HTR-8/SVneo (cell line): Measurements from ENCODE around the gene SERPINA10.

Experiments
- DNase-seq: peaks from one replicate; pipeline ENCODE4 v3.0.0; 2011; ENCODE audit warnings: low spot score, mixed read lengths; ENCODE audit not compliant: insufficient read length
- FAIRE-seq: peaks from 2 replicates; lab custom pipeline; 2011; peaks lifted over from hg19 to GRCh38; lab: Jason Lieb, UNC

SERPINA10 gene

DNA sequence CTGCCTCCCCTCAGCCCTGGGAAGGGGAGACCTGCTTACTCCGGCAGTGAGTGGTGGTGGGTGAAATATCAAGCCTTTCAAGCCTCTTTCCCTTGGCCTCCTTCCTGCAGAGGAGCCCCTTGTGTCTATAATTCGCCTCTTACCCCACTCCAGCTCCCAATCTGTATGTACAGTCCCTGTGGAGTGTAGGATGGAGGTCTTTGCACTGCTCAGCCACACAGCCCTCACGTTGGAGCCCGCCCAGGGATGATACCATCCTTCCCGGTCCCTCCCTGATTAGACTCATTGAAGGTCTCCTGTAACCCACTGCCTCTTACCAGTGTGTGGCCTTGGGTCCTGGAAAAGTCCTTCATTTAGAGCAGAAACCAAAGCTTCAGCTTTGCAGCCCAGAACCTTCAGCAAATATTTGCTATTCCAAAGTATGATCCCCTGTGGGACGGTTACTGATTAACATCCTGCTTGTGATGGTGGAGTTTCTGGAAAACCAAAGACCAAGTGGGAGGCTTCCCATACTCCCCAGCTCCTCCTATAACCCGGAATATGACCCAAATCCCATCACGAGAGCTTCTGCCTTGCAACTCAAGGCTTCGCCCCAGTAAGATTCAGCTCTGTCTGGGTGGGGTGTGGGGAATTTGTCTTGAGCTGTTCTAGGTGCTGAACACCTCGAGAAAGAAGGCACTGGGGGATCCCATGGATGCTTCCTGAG, at the start of gene SERPINA10:
SERPINA10 (minus strand) TSS at position 397 of the 706 bp plus-strand sequence. CDS start 2,675 bp downstream, outside the sequence.
- DNase-seq (no peak), FAIRE-seq (no peak)

- FAIRE-seq (peak; percentile 44), DNase-seq (peak; percentile 88)
Observed at GRCh38 chr14:94342334-94342934, 49.4 kb upstream of the SERPINA10 start.

GRCh38 chr14:94341656-94342333, 48.7 kb upstream of the SERPINA10 start:
- no peak for FAIRE-seq
- DNase-seq: no peak

GRCh38 chr14:94340533-94340932, 47.5 kb upstream of the SERPINA10 start:
- FAIRE-seq: no peak
- no peak for DNase-seq

DNA sequence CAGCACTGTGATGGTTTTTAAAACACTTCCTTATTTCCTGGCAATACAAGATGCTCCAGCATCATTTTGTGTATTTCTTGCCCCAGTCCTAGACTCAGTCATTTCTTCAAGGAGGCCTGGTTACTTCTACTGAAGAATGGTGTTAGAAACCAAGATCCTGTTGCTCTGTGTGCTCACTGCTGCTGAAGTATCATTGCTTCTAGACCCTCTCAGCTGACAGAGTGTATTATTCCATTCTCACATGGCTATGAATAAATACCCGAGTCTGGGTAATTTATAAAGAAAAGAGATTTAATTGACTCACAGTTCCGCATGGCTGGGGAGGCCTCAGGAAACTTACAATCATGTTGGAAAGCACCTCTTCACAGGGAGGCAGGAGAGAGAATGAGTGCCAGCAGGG, 45.0 kb upstream of the SERPINA10 start:
- FAIRE-seq (no peak), DNase-seq (no peak)

DNA sequence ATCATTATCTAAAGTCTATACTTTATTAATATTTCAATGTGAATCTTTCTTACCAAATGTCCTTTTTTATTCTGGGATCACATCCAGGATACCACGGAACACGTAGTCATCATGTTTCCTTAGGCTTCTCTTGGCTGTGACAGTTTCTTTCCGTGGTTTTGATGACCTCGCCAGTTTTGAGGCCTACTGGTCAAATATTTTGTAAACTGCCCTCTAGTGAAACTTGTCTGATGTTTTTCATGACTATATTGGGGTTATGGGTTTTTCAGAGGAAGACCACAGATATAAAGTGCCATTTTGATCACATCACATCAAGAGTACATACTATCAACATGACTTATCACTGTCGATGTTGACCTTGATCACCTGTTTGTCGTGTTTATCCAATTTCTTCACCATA, 44.2 kb upstream of the SERPINA10 start:
- no peak for DNase-seq
- FAIRE-seq: no peak

DNA sequence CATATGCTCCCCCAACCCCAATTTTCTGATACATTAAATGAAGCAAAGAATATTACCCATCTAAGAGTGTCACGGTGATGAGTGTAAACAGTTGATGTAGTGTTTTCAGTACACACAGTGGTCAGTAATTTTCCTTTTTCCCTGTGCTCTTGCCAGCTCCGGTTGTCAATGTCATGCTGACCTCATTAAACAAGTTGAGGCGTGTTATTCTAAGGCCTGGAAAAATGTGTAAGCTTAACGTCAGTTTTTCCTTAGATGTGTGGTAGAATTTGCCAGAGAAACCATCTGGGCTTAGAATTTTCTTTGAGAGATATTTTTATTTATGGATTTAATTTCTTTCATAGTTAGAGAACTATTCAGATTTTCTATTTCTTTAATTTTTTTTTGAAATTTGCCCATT, 41.8 kb upstream of the SERPINA10 start:
- DNase-seq (no peak), FAIRE-seq (no peak)

DNA sequence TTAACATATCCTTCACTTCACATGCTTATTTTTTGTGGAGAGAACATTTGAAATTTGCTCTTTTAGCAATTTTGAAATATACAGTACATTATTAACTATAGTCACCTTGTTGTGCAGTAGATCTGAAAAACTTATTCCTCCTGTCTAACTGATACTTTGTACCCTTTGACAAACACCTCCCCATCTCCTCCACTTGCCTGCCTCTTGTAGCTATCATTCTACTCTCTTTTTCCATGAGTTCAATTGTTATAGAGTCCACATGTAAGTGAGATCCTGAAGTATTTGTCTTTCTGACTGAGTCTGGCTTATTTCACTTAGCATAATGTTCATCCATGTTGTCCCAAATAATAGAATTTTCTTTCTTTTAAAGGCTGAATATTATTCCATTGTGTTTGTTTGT, 39.5 kb upstream of the SERPINA10 start:
- FAIRE-seq (no peak), DNase-seq (no peak)

DNA sequence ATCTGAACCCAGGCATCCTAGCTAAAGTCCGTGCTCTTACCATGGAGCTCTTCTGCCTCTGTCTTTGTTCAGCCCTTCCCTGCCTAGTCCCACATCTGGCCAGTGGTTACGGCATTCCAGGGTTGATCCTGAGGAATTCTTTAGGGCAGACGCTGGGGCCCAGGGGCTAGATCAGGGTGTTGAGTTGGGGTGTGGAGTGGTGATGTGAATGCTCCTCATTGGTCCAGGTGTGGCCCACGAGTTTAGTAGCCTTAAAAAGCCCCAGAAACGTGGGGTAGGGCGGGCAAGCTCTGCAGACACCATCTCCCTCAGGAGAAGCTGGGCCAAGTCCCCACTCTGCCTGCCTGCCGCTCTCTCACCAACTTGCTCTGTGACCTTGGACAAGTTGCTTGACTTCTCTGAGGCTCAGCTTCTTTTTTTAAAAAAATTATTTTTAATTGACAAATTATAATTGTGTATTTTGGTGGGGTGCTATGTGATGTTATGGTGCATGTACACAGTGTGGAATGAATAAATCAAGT, 39.1 kb upstream of the SERPINA10 start:
- FAIRE-seq (no peak), DNase-seq (no peak)

DNA sequence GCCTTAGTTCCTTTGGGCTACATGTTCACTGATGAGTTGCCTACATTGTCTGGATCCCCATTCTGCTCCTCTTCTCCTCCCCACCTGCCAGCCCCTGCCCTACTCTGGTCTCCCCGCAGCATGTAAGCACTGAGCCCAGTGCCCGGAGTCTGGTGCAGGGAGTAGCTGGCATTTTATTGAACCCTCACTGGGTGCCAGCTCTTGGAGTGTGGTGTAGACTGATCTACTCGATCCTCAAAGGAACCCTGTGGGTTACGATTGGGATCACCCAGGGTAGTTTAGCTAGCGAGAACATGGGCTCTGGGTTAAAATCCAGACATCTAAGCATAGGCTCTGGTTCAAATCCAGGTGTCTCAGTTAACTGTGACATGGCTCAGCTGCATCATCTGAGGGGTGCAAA, 38.4 kb upstream of the SERPINA10 start:
- FAIRE-seq: no peak

GRCh38 chr14:94330857-94331256, 37.8 kb upstream of the SERPINA10 start:
- DNase-seq (no peak), FAIRE-seq (no peak)

More for the DNA sequence above, 38.4 kb upstream of the SERPINA10 start:
- DNase-seq: no peak

- no peak for FAIRE-seq
Observed at GRCh38 chr14:94330432-94330831, 37.4 kb upstream of the SERPINA10 start.

GRCh38 chr14:94329857-94330256, 36.8 kb upstream of the SERPINA10 start:
- DNase-seq (no peak), FAIRE-seq (no peak)

More at GRCh38 chr14:94330432-94330831, 37.4 kb upstream of the SERPINA10 start:
- DNase-seq: no peak

- FAIRE-seq (no peak), DNase-seq (no peak)
Observed at GRCh38 chr14:94328196-94328595, 35.1 kb upstream of the SERPINA10 start.

DNA sequence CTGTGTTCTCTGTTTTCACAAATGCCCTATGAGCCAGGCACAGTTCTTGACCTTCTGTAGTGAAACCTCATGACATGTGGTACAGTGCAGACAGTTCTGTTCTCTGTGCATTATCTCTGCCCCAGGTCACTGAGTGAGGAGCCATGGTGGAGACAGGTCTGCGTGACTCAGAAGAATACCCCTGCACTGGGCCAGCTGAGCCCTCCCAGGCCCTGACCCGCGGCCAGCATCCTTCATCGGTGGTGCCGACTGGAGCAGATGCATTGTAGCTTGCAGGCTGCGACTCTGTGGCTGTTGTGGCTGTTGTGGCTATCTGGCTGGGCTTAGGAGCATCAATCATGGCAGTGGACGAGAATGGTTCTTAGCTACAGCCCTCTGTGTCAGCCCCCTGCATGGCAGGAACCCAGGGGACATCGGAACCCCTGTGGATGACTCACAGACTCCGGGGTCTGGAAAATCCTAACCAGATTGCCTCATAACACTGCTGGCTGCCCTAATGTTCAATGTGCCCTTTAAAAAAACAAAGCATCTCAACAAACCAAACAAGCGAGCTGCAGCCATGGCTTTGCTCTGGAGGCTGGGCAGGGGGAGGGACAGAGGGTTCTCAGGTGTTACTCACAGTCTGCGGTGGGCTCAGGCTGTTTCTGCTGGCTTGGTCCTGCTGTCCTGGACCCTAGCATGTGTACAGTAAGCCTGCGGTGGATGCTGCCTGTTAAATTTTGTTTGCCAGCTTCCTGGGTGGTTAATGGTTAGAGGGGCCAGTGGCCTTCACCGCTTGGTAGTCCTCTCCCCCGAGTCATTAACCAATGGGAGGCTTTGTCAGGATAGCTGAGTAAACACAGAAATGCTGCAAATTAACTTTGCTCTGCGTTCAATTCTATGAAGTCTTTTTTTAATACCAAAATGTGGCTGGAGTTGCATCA, 29.8 kb upstream of the SERPINA10 start, which contains the start of gene SERPINA6:
SERPINA6 (minus strand) TSS at position 689 of the 923 bp plus-strand sequence. CDS start 8,688 bp downstream, outside the sequence.
- DNase-seq (no peak), FAIRE-seq (no peak)

GRCh38 chr14:94321421-94322271, 28.6 kb upstream of the SERPINA10 start:
- DNase-seq (no peak), FAIRE-seq (no peak)

- FAIRE-seq (peak; percentile 86), DNase-seq (no peak)
Observed at GRCh38 chr14:94320243-94320642, 27.2 kb upstream of the SERPINA10 start.

DNA sequence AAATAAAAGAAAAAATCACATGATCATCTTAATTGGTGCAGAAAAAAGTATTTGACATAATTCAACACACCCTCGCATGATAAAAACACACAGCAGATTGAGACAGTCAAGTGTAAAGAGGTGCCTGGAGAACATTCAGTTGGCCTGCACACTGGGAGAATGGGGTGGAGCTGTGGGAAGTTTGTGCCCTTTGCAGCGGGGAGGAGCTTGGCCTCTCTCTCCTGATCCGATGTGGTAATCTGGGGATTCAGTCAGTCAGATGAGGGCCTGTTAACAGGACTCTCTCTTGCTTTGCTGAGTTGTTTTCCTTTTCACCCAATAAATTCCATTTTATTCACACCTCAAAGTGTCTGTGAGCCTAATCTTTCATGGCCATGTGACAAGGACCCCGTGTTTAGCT, 24.2 kb upstream of the SERPINA10 start:
- no peak for FAIRE-seq
- no peak for DNase-seq

- FAIRE-seq (no peak), DNase-seq (no peak)
Observed at GRCh38 chr14:94316692-94317091, 23.6 kb upstream of the SERPINA10 start.
